HG03460 (cell line): ENCODE data around the gene PILRB.
A peak's percentile ranks its signal among the peaks of the same experiment; 100 is the strongest.
"Not testable (repeated sequence)": the region's sequence is repeated elsewhere in the genome, so short reads cannot be mapped to it uniquely, and the experiment has no call there.

Source experiments
- ATAC-seq: cut with Tn5 transposase; IDR thresholded peaks from one replicate; pipeline ENCODE4 v1.9.1; 2021; ENCODE audit not compliant: unreplicated experiment

Gene PILRB

GRCh38 chr7:100358027-100358856, at the start of gene PILRB:
PILRB (plus strand) TSS chr7:100358117; CDS start chr7:100358303, 186 bp downstream.
- ATAC-seq = no peak

- not testable (repeated sequence) for ATAC-seq
Observed at GRCh38 chr7:100318329-100318728, 39.6 kb upstream of the PILRB start.

- not testable (repeated sequence) for ATAC-seq
Observed at GRCh38 chr7:100321648-100322047, 36.3 kb upstream of the PILRB start.

- ATAC-seq = not testable (repeated sequence)
Observed at GRCh38 chr7:100324194-100324593, 33.7 kb upstream of the PILRB start.

GRCh38 chr7:100325671-100326070, 32.2 kb upstream of the PILRB start:
- ATAC-seq = not testable (repeated sequence)

- not testable (repeated sequence) for ATAC-seq
Observed at GRCh38 chr7:100326914-100327313, 31.0 kb upstream of the PILRB start.

- ATAC-seq = peak; percentile 94
Observed at GRCh38 chr7:100335566-100336466, 22.1 kb upstream of the PILRB start.

GRCh38 chr7:100338083-100338696, 19.7 kb upstream of the PILRB start:
- ATAC-seq = not testable (repeated sequence)

- ATAC-seq = not testable (repeated sequence)
Observed at GRCh38 chr7:100341286-100341685, 16.6 kb upstream of the PILRB start.

GRCh38 chr7:100342765-100343164, 15.2 kb upstream of the PILRB start:
- no peak for ATAC-seq

- not testable (repeated sequence) for ATAC-seq
Observed at GRCh38 chr7:100344124-100344559, 13.8 kb upstream of the PILRB start.

GRCh38 chr7:100344560-100345287, 13.2 kb upstream of the PILRB start:
- peak; percentile 73 for ATAC-seq

- ATAC-seq = peak; percentile 41
Observed at GRCh38 chr7:100345288-100345672, 12.6 kb upstream of the PILRB start.

GRCh38 chr7:100346921-100347320, 11.0 kb upstream of the PILRB start:
- ATAC-seq = no peak

- ATAC-seq = no peak
Observed at GRCh38 chr7:100348805-100349204, 9.1 kb upstream of the PILRB start.

- no peak for ATAC-seq
Observed at GRCh38 chr7:100349757-100350156, 8.2 kb upstream of the PILRB start.

GRCh38 chr7:100351657-100352058, 6.3 kb upstream of the PILRB start:
- ATAC-seq = no peak

- ATAC-seq = not testable (repeated sequence)
Observed at GRCh38 chr7:100352230-100352781, 5.6 kb upstream of the PILRB start.

- no peak for ATAC-seq
Observed at GRCh38 chr7:100352984-100353684, 4.8 kb upstream of the PILRB start.
